PC-3 (cell line): ENCODE measurements around the gene MAGI1.

ENCODE experiments used
- CTCF ChIP-seq: fragments of 300-600 bp; sonication (generic); conservative IDR thresholded peaks from 2 replicates; pipeline ENCODE4 v1.5.1; 2017; ENCODE audit warnings: antibody characterized with exemption, low read depth, mild to moderate bottlenecking, low read length
- EZH2phosphoT487 ChIP-seq: fragments of 300-600 bp; sonication (generic); IDR thresholded peaks from 2 replicates; pipeline ENCODE4 v1.6.1; 2018; ENCODE audit warnings: mild to moderate bottlenecking, antibody characterized with exemption, low read length, borderline replicate concordance

- TF ChIP-seq CTCF: no peak
- TF ChIP-seq EZH2phosphoT487: no peak
These were observed 77.6 kb downstream of the MAGI1 start for GRCh38 chr3:65961128-65961527.
